ENCODE measurements around the gene ACY1. TPM values are rescaled to one million over a fixed set of nuclear protein-coding genes. Genes with fewer than 3 reads are reported as not detected.

Gene ACY1
- total and polyA plus RNA-seq, 2 of the 13 experiments (the other 11 are each of a cell fraction or from before 2014, with no cell fraction given), result 113 to 162 TPM

DNA sequence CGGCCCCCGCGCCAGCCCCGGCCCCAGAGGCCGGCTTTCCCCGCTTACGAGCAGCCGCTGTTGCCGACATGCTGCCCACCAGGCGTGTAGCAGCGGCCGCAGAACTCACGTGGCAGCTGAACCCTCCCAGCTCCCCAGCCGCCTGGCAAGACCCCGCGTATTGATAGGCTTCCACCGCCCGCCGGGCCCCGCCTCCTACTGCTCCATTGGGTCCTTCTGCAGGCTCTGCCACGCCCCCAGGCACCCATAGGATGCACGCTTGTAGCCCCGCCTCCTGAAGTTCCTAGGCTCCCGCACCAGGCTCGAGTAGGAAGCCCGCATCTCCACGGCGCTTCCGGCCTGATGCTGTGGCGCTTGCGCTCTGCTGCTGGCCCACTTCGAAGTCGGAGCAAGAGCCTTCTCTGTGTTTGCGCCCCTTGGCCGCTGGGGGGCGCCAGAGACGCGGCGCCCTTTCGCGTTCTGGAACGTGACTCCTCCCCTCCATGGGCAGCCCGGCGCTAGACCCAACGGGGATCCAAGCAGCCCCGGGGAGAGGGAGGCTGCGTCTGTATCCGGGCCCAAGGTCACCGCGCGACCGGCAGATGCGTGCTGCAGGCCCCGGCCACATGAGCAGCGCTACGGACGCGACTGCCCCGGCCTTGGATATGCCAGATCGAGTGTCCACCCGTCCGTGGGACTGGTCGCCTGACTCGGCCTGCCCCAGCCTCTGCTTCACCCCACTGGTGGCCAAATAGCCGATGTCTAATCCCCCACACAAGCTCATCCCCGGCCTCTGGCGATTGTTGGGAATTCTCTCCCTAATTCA, 41.3 kb upstream of the ACY1 start, which contains the start of the genes PARP3 and RRP9 (continued):
- TF ChIP-seq ZNF496 (CRISPR knock-in tag; IDR thresholded peaks at IDR 0.05; ENCODE audit: insufficient replicate concordance) (no peak), ZIK1 (CRISPR knock-in tag; IDR thresholded peaks at IDR 0.05; ENCODE audit: borderline replicate concordance, low read depth) (0 out of 2 replicates have a peak, but pooled peaks have one; percentile 59), CCDC6 (CRISPR knock-in tag; IDR thresholded peaks at IDR 0.05) (no peak; the same call in 1 of the 2 replicates), RFX1 (IDR thresholded peaks at IDR 0.05) (no peak), ZNF557 (CRISPR knock-in tag; IDR thresholded peaks at IDR 0.05) (no peak), RFXANK (CRISPR knock-in tag; IDR thresholded peaks at IDR 0.05) (no peak; the same call in 1 of the 2 replicates), ZNF235 (CRISPR knock-in tag; IDR thresholded peaks at IDR 0.05; ENCODE audit: borderline replicate concordance) (peak; percentile 47; the same call in 1 of the 2 replicates), AGO2 (optimal IDR thresholded peaks at IDR 0.05; ENCODE audit: low read depth, low read length) (peak; percentile 92), ESRRA (CRISPR knock-in tag; IDR thresholded peaks at IDR 0.05; ENCODE audit: low read depth) (peak; percentile 92; the same call in 1 of the 2 replicates), CENPX (CRISPR knock-in tag; IDR thresholded peaks at IDR 0.05) (no peak), ZNF605 (CRISPR knock-in tag; IDR thresholded peaks at IDR 0.05) (no peak; the same call in 1 of the 2 replicates), ZNF124 (CRISPR knock-in tag; IDR thresholded peaks at IDR 0.05) (no peak), ZBTB7A (CRISPR knock-in tag; IDR thresholded peaks at IDR 0.05) (no peak), SATB2 (CRISPR knock-in tag; IDR thresholded peaks at IDR 0.05) (no peak; the same call in 1 of the 2 replicates)
- TF ChIP-seq, protein P1, sequence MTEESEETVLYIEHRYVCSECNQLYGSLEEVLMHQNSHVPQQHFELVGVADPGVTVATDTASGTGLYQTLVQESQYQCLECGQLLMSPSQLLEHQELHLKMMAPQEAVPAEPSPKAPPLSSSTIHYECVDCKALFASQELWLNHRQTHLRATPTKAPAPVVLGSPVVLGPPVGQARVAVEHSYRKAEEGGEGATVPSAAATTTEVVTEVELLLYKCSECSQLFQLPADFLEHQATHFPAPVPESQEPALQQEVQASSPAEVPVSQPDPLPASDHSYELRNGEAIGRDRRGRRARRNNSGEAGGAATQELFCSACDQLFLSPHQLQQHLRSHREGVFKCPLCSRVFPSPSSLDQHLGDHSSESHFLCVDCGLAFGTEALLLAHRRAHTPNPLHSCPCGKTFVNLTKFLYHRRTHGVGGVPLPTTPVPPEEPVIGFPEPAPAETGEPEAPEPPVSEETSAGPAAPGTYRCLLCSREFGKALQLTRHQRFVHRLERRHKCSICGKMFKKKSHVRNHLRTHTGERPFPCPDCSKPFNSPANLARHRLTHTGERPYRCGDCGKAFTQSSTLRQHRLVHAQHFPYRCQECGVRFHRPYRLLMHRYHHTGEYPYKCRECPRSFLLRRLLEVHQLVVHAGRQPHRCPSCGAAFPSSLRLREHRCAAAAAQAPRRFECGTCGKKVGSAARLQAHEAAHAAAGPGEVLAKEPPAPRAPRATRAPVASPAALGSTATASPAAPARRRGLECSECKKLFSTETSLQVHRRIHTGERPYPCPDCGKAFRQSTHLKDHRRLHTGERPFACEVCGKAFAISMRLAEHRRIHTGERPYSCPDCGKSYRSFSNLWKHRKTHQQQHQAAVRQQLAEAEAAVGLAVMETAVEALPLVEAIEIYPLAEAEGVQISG (CRISPR knock-in tag; IDR thresholded peaks at IDR 0.05), result peak; percentile 81
- TF ChIP-seq, protein P2, sequence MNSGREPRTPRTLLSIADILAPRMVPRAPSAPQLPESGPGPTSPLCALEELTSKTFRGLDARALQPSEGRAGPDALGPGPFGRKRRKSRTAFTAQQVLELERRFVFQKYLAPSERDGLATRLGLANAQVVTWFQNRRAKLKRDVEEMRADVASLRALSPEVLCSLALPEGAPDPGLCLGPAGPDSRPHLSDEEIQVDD (CRISPR knock-in tag; IDR thresholded peaks at IDR 0.05; ENCODE audit: borderline replicate concordance), result peak; percentile 86; the same call in 1 of the 2 replicates
- TF ChIP-seq, protein P3, sequence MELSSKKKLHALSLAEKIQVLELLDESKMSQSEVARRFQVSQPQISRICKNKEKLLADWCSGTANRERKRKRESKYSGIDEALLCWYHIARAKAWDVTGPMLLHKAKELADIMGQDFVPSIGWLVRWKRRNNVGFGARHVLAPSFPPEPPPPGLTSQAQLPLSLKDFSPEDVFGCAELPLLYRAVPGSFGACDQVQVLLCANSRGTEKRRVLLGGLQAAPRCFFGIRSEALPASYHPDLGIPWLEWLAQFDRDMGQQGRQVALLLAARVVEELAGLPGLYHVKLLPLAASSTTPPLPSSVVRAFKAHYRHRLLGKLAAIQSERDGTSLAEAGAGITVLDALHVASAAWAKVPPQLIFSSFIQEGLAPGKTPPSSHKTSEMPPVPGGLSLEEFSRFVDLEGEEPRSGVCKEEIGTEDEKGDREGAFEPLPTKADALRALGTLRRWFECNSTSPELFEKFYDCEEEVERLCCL (CRISPR knock-in tag; IDR thresholded peaks at IDR 0.05; ENCODE audit: borderline replicate concordance), result no peak; the same call in 1 of the 2 replicates
- TF ChIP-seq, protein P4, sequence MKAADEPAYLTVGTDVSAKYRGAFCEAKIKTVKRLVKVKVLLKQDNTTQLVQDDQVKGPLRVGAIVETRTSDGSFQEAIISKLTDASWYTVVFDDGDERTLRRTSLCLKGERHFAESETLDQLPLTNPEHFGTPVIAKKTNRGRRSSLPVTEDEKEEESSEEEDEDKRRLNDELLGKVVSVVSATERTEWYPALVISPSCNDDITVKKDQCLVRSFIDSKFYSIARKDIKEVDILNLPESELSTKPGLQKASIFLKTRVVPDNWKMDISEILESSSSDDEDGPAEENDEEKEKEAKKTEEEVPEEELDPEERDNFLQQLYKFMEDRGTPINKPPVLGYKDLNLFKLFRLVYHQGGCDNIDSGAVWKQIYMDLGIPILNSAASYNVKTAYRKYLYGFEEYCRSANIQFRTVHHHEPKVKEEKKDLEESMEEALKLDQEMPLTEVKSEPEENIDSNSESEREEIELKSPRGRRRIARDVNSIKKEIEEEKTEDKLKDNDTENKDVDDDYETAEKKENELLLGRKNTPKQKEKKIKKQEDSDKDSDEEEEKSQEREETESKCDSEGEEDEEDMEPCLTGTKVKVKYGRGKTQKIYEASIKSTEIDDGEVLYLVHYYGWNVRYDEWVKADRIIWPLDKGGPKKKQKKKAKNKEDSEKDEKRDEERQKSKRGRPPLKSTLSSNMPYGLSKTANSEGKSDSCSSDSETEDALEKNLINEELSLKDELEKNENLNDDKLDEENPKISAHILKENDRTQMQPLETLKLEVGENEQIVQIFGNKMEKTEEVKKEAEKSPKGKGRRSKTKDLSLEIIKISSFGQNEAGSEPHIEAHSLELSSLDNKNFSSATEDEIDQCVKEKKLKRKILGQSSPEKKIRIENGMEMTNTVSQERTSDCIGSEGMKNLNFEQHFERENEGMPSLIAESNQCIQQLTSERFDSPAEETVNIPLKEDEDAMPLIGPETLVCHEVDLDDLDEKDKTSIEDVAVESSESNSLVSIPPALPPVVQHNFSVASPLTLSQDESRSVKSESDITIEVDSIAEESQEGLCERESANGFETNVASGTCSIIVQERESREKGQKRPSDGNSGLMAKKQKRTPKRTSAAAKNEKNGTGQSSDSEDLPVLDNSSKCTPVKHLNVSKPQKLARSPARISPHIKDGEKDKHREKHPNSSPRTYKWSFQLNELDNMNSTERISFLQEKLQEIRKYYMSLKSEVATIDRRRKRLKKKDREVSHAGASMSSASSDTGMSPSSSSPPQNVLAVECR (CRISPR knock-in tag; IDR thresholded peaks at IDR 0.05; ENCODE audit: borderline replicate concordance), result peak; percentile 96

All from HepG2 (cell line).